ENCODE results near the gene CPNE5. TPM values are rescaled to one million over a fixed set of nuclear protein-coding genes. Genes with fewer than 3 reads are reported as not detected.
A peak's percentile ranks its signal among the peaks of the same experiment; 100 is the strongest.

CPNE5 gene
- total RNA-seq, result under 1 TPM; 0.19 to 0.28 TPM
- polyA plus RNA-seq (2013, experiment 1 of 2), result 0.71 TPM
- 1.4 TPM for polyA plus RNA-seq (2013, experiment 2 of 2)
- 0.11 to 6.3 (median 1.0) reads per million in 172 experiments for total RNA-seq

- peak in 1 of 14 experiments; percentile 34 for DNase-seq
- CTCF ChIA-PET, result no interaction called here
These were observed at the start of gene CPNE5 for GRCh38 chr6:36838896-36839748. Gene CPNE5, minus strand, starts transcription at chr6:36839444. Its CDS starts 67 bp downstream, at chr6:36839377.

DNA sequence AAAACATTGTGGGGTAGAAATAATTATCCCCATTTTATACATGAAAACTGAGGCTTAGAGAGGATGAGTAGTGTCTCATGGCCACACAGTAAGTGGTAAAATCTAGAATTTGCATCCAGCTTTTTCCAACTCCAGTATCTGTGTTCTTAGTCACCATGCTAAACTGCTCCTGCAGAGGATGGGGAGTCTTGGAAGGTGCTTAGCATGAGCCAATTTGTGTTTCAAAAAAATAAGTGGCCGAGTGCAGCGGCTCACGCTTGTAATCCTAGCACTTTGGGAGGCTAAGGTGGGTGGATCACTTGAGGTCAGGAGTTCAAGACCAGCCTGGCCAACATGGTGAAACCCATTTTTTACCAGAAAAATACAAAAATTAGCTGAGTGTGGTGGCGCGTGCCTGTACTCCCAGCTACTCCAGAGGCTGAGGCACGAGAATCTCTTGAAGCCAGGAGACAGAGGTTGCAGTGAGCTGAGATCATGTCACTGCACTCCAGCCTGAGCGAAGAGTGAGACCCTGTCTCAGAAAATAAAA is 48.9 kb upstream of the CPNE5 start:
- no peaks in the 10 kb centered on the region for H3K27me3 ChIP-seq (ENCODE audit: control insufficient read depth in 1 of 2, insufficient read depth in 2 of 2, low read length in 2 of 2)
- H3K27me3 Mint-ChIP-seq, result no peaks in the 10 kb centered on the region
- H3K4me1 ChIP-seq (ENCODE audit: insufficient read depth, low read length), result peaks cover 19% of the 10 kb centered on the region
- no peaks in the 10 kb centered on the region for H3K9me3 Mint-ChIP-seq
- H3K27ac Mint-ChIP-seq, result no peak overlapping the region
- peak overlapping the region; percentile 8 for H3K4me3 Mint-ChIP-seq
- H3K4me1 Mint-ChIP-seq (ENCODE audit: low read depth), result peaks cover 47% of the 10 kb centered on the region
- H3K27ac ChIP-seq (ENCODE audit: low read depth in 1 of 2, low read length in 2 of 2), result no peak overlapping the region
- TF ChIP-seq, protein P1, sequence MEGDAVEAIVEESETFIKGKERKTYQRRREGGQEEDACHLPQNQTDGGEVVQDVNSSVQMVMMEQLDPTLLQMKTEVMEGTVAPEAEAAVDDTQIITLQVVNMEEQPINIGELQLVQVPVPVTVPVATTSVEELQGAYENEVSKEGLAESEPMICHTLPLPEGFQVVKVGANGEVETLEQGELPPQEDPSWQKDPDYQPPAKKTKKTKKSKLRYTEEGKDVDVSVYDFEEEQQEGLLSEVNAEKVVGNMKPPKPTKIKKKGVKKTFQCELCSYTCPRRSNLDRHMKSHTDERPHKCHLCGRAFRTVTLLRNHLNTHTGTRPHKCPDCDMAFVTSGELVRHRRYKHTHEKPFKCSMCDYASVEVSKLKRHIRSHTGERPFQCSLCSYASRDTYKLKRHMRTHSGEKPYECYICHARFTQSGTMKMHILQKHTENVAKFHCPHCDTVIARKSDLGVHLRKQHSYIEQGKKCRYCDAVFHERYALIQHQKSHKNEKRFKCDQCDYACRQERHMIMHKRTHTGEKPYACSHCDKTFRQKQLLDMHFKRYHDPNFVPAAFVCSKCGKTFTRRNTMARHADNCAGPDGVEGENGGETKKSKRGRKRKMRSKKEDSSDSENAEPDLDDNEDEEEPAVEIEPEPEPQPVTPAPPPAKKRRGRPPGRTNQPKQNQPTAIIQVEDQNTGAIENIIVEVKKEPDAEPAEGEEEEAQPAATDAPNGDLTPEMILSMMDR (IDR thresholded peaks at IDR 0.05), result no peak
- intact Hi-C loops (cut with DNase I, micrococcal nuclease), result loop anchor here (5.0 kb wide), 3 partner anchors 74 to 369 kb away; partner anchors contain the start of genes PIM1 (in 1 of the 2), TBC1D22B (in 1 of the 2) and TMEM217 (in 1 of the 2)
- H3K4me3 ChIP-seq (ENCODE audit: low read length), result no peak overlapping the region
- H3K9me3 ChIP-seq (ENCODE audit: control insufficient read depth in 1 of 2, insufficient read depth in 1 of 2, low read length in 2 of 2), result no peaks in the 10 kb centered on the region
- no peak for ATAC-seq (ENCODE audit: poor library complexity)
- ChIA-PET POLR2A (interaction anchor here (1.8 kb wide), 1 partner anchor 13 kb away, joined by 6 read pairs; the partner anchor contains the start of gene PPIL1), CTCF (interaction anchor here (1.2 to 2.2 kb wide), 2 partner anchors 14 to 129 kb away, joined by 5 to 6 read pairs; partner anchors contain the start of gene PPIL1)
- peaks cover 8% of the 10 kb centered on the region for H3K36me3 Mint-ChIP-seq (ENCODE audit: low read depth)
- no peak for DNase-seq
- H3K36me3 ChIP-seq (ENCODE audit: insufficient read depth, low read length), result peaks cover 9% of the 10 kb centered on the region

More at GRCh38 chr6:36838896-36839748, at the start of gene CPNE5:
- Histone ChIP-seq H3K27ac (ENCODE audit: low read depth in 1 of 2, low read length in 2 of 2) (no peak within 1 kb of the TSS), H3K4me3 (ENCODE audit: low read length) (peak within 1 kb of the TSS; percentile 48), H3K27me3 (ENCODE audit: control insufficient read depth in 1 of 2, insufficient read depth in 2 of 2, low read length in 2 of 2) (peaks cover 30 to 34% of the 10 kb centered on the region in 2 experiments), H3K36me3 (ENCODE audit: insufficient read depth, low read length) (no peaks in the 10 kb centered on the region), H3K4me1 (ENCODE audit: insufficient read depth, low read length) (peaks cover 19% of the 10 kb centered on the region), H3K9me3 (ENCODE audit: control insufficient read depth in 1 of 2, insufficient read depth in 1 of 2, low read length in 2 of 2) (peaks cover 0 to 15% of the 10 kb centered on the region in 2 experiments)
- Mint-ChIP-seq H3K4me1 (ENCODE audit: low read depth) (peaks cover 16% of the 10 kb centered on the region), H3K9me3 (no peaks in the 10 kb centered on the region), H3K27me3 (peaks cover 28% of the 10 kb centered on the region), H3K27ac (no peak within 1 kb of the TSS), H3K4me3 (peak within 1 kb of the TSS; percentile 79), H3K36me3 (ENCODE audit: low read depth) (no peaks in the 10 kb centered on the region)
- peak; percentile 22 for ATAC-seq (ENCODE audit: poor library complexity)
- intact Hi-C loops (cut with DNase I, micrococcal nuclease), result no loop called here
- TF ChIP-seq, protein P1 (IDR thresholded peaks at IDR 0.05), result no peak
- POLR2A ChIA-PET, result no interaction called here

DNA sequence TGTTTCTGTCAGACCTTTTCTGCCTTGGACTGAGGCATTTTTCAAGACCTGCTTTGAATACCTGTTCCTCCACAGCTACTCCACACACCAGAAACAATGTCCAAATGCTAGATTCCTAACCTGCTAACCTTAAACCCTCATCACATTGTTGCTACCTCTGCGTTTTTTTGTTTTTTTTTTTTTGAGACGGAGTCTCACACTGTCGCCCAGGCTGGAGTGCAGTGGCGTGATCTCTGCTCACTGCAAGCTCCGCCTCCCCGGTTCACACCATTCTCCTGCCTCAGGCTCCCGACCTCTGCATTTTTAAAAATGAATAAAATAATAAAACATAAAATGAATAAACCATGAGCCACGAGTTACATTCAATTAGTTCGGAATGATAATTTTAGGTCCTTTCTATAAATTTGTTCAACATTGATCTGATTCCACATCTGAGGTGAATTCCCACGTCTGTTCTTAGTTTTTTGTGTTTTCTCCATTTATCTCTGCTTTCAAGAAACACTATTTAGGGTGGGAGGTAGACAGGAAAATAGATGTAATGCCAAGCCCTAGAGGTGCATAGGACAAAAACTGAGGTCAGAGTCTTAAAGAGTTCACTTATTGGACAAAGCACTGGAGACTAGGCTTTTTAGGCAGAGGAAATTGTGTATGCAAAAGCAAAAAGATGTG is 47.8 kb upstream of the CPNE5 start:
- Mint-ChIP-seq H3K9me3 (no peaks in the 10 kb centered on the region), H3K36me3 (ENCODE audit: low read depth) (peaks cover 3% of the 10 kb centered on the region), H3K27me3 (no peaks in the 10 kb centered on the region), H3K4me3 (peak overlapping the region; percentile 82), H3K27ac (peak overlapping the region; percentile 90), H3K4me1 (ENCODE audit: low read depth) (peaks cover 47% of the 10 kb centered on the region)
- CTCF ChIA-PET, result no interaction called here
- no peak overlapping the region for H3K27ac ChIP-seq (ENCODE audit: low read depth in 1 of 2, low read length in 2 of 2)
- intact Hi-C loops (cut with DNase I, micrococcal nuclease), result loop anchor here (5.0 kb wide), 3 partner anchors 75 to 370 kb away; partner anchors contain the start of genes PIM1 (in 1 of the 2), TBC1D22B (in 1 of the 2) and TMEM217 (in 1 of the 2)
- H3K36me3 ChIP-seq (ENCODE audit: insufficient read depth, low read length), result peaks cover 5% of the 10 kb centered on the region
- TF ChIP-seq, protein P1 (IDR thresholded peaks at IDR 0.05), result no peak
- DNase-seq (no peak), ATAC-seq (ENCODE audit: poor library complexity) (no peak)
- H3K4me1 ChIP-seq (ENCODE audit: insufficient read depth, low read length), result peaks cover 19% of the 10 kb centered on the region
- POLR2A ChIA-PET, result no interaction called here
- H3K4me3 ChIP-seq (ENCODE audit: low read length), result no peak overlapping the region
- no peaks in the 10 kb centered on the region for H3K27me3 ChIP-seq (ENCODE audit: control insufficient read depth in 1 of 2, insufficient read depth in 2 of 2, low read length in 2 of 2)
- H3K9me3 ChIP-seq (ENCODE audit: control insufficient read depth in 1 of 2, insufficient read depth in 1 of 2, low read length in 2 of 2), result no peaks in the 10 kb centered on the region
